ENCODE data around the gene POLR3A. TPM values are rescaled to one million over a fixed set of nuclear protein-coding genes. Genes with fewer than 3 reads are reported as not detected.

POLR3A gene
- total RNA-seq, 1 experiment from 2014 or later, result 12.3 TPM

DNA sequence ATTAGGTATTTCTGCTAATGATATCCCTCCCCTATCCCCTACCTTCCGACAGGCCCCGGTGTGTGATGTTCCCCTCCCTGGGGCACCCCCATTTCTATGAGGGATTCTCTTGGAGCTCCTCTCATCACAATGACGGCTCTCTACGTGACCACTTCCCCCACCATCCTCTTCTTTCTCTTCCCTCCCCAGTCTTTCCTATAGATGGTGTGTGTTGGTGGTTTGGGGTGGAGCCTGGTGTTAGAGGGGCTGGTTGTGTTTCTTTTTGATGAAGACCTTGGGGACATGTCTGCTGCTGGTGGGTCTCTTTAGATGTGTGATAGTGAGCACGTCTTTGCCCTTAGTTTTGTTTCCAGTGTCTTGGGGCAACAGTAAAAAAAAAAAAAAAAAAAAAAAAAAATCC, 33.0 kb upstream of the POLR3A start:
- Histone ChIP-seq H3K4me3 (ENCODE audit: insufficient read depth, low read depth, low read length) (no peak overlapping the region), H3K36me3 (replicated peaks; ENCODE audit: control insufficient read depth, insufficient read depth, low read length) (no peaks in the 10 kb centered on the region), H3K27me3 (ENCODE audit: control insufficient read depth, insufficient read depth, low read length) (no peaks in the 10 kb centered on the region)
- no peak for DNase-seq

DNA sequence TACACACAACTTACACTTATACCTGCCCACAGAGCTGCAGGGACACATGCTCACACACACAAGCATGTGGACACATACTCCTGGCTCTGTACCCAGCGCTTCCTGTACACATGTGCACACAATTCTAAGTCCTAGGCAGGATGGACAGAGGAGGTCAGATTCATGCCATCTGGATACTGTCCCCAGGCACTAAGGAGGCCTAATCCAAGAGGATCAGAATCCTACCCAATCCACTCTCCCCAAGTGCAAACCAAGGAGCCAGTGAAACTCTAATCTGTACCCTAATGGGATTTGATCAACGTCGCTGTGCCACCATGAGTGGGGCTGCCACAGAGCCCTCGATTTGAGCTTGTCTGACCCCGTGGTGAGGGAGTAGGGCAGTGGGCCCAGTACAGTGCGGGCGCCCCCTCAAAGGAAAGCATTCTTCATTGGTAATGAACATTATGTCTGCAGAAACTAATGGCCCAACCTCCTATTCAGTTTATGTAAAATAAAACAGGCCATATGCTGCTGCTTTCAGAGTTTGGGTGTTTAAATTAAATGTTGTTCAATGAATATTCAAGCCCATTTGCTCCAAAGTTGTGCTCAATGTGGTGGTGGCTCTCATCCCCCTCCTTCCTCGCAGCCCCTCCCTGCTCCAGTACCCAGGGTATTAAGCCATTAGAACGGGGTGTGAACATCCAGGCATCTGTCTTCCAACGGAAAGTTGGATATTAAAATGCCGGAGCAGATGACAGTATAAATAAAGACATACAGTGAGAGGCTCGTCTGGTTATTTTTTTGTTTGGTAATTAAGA, 30.8 kb upstream of the POLR3A start:
- DNase-seq, result no peak
- no peak overlapping the region for H3K4me3 ChIP-seq (ENCODE audit: insufficient read depth, low read depth, low read length)
- H3K27me3 ChIP-seq (ENCODE audit: control insufficient read depth, insufficient read depth, low read length), result no peaks in the 10 kb centered on the region
- no peaks in the 10 kb centered on the region for H3K36me3 ChIP-seq (replicated peaks; ENCODE audit: control insufficient read depth, insufficient read depth, low read length)

DNA sequence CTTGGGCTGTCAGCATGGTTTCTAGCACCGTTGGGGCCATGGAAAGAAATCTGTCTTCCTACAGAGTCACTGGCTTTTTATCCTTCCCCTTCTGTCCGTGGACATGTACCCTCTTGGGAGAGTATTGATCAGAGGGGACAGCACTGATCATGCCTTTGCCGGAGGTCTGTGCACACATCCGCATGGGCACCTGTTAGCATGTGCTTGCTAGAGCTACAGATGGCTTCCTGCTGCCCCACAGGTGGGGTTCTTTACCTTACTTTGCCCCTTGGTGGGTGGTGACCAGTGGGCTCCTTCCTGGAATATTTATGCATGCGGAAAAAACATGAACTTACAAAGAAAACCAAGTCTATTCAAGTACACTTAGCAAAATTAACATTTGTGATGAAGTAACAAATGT, 29.2 kb upstream of the POLR3A start:
- DNase-seq, result no peak
- no peaks in the 10 kb centered on the region; the same call in 1 of the 2 replicates for H3K36me3 ChIP-seq (replicated peaks; ENCODE audit: control insufficient read depth, insufficient read depth, low read length)
- no peak overlapping the region for H3K4me3 ChIP-seq (ENCODE audit: insufficient read depth, low read depth, low read length)
- H3K27me3 ChIP-seq (ENCODE audit: control insufficient read depth, insufficient read depth, low read length), result no peaks in the 10 kb centered on the region

- Histone ChIP-seq H3K27me3 (ENCODE audit: control insufficient read depth, insufficient read depth, low read length) (no peaks in the 10 kb centered on the region), H3K36me3 (replicated peaks; ENCODE audit: control insufficient read depth, insufficient read depth, low read length) (no peaks in the 10 kb centered on the region; the same call in 1 of the 2 replicates), H3K4me3 (ENCODE audit: insufficient read depth, low read depth, low read length) (no peak overlapping the region)
- DNase-seq, result no peak
These were observed 24.0 kb upstream of the POLR3A start for GRCh38 chr10:78053211-78053868.

DNA sequence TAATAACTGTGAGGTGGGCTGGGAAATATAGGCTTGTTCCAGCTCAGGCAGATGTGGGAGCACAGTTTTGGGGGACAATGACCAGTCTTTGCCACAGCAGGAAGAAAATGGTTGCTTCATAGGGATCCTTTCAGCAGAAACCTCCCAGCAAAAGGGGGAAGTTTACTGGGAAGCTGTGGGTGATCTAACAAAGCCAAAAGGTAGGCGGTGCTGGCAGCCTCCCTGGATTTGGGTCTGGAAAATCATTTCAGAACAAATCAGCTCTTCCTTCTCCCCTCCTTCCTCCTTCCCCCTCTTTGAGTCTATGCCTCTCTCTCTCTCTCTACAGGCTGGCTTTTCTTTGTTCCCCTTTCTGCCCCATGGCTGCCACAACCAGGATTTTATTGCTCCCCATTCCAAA, 20.5 kb upstream of the POLR3A start:
- no peaks in the 10 kb centered on the region for H3K27me3 ChIP-seq (ENCODE audit: control insufficient read depth, insufficient read depth, low read length)
- DNase-seq, result no peak
- H3K4me3 ChIP-seq (ENCODE audit: insufficient read depth, low read depth, low read length), result no peak overlapping the region

GRCh38 chr10:78047314-78047891, 18.1 kb upstream of the POLR3A start:
- Histone ChIP-seq H3K36me3 (replicated peaks; ENCODE audit: control insufficient read depth, insufficient read depth, low read length) (peaks cover 7% of the 10 kb centered on the region), H3K4me3 (ENCODE audit: insufficient read depth, low read depth, low read length) (no peak overlapping the region), H3K27me3 (ENCODE audit: control insufficient read depth, insufficient read depth, low read length) (no peaks in the 10 kb centered on the region)
- peak; percentile 73 for DNase-seq

More for the DNA sequence above, 20.5 kb upstream of the POLR3A start:
- H3K36me3 ChIP-seq (replicated peaks; ENCODE audit: control insufficient read depth, insufficient read depth, low read length), result no peaks in the 10 kb centered on the region; the same call in 1 of the 2 replicates

- no peak for DNase-seq
- Histone ChIP-seq H3K4me3 (ENCODE audit: insufficient read depth, low read depth, low read length) (no peak overlapping the region), H3K36me3 (replicated peaks; ENCODE audit: control insufficient read depth, insufficient read depth, low read length) (peaks cover 9% of the 10 kb centered on the region), H3K27me3 (ENCODE audit: control insufficient read depth, insufficient read depth, low read length) (no peaks in the 10 kb centered on the region)
These were observed 17.5 kb upstream of the POLR3A start for GRCh38 chr10:78046711-78047269.

- no peak overlapping the region for H3K4me3 ChIP-seq (ENCODE audit: insufficient read depth, low read depth, low read length)
- H3K27me3 ChIP-seq (ENCODE audit: control insufficient read depth, insufficient read depth, low read length), result no peaks in the 10 kb centered on the region
- H3K36me3 ChIP-seq (replicated peaks; ENCODE audit: control insufficient read depth, insufficient read depth, low read length), result peaks cover 19% of the 10 kb centered on the region
- DNase-seq, result no peak
These were observed 16.5 kb upstream of the POLR3A start for GRCh38 chr10:78045856-78046255.

- Histone ChIP-seq H3K36me3 (replicated peaks; ENCODE audit: control insufficient read depth, insufficient read depth, low read length) (peaks cover 25% of the 10 kb centered on the region), H3K4me3 (ENCODE audit: insufficient read depth, low read depth, low read length) (no peak overlapping the region), H3K27me3 (ENCODE audit: control insufficient read depth, insufficient read depth, low read length) (no peaks in the 10 kb centered on the region)
- DNase-seq, result no peak
These were observed 15.9 kb upstream of the POLR3A start for GRCh38 chr10:78045237-78045636.

- no peaks in the 10 kb centered on the region for H3K27me3 ChIP-seq (ENCODE audit: control insufficient read depth, insufficient read depth, low read length)
- H3K36me3 ChIP-seq (replicated peaks; ENCODE audit: control insufficient read depth, insufficient read depth, low read length), result peaks cover 29% of the 10 kb centered on the region
- H3K4me3 ChIP-seq (ENCODE audit: insufficient read depth, low read depth, low read length), result no peak overlapping the region
- DNase-seq, result no peak
These were observed 15.4 kb upstream of the POLR3A start for GRCh38 chr10:78044699-78045098.

DNA sequence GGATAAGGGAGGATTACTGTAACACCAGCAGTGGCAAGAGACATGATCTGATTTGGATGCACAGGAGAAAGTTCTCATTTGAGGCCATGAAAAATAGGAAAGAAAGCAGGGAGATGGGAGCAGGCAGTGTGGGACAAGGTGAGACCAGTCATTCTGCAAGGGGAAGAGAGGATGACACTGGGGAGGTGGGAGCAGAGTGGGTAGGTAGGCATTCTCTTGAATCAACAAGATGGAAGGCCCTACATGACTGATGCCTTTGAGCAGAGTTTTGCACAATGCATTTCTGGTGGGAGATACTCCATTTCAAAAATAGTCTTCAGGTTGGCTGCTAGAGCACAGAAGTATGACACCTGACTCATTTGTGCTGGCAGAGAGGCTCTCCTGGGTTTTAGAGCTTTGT, 14.9 kb upstream of the POLR3A start:
- no peak for DNase-seq
- Histone ChIP-seq H3K36me3 (replicated peaks; ENCODE audit: control insufficient read depth, insufficient read depth, low read length) (peaks cover 31% of the 10 kb centered on the region), H3K27me3 (ENCODE audit: control insufficient read depth, insufficient read depth, low read length) (no peaks in the 10 kb centered on the region), H3K4me3 (ENCODE audit: insufficient read depth, low read depth, low read length) (no peak overlapping the region)

- no peak for DNase-seq
- Histone ChIP-seq H3K27me3 (ENCODE audit: control insufficient read depth, insufficient read depth, low read length) (no peaks in the 10 kb centered on the region), H3K4me3 (ENCODE audit: insufficient read depth, low read depth, low read length) (no peak overlapping the region), H3K36me3 (replicated peaks; ENCODE audit: control insufficient read depth, insufficient read depth, low read length) (peaks cover 44% of the 10 kb centered on the region)
These were observed 13.4 kb upstream of the POLR3A start for GRCh38 chr10:78042752-78043104.

DNA sequence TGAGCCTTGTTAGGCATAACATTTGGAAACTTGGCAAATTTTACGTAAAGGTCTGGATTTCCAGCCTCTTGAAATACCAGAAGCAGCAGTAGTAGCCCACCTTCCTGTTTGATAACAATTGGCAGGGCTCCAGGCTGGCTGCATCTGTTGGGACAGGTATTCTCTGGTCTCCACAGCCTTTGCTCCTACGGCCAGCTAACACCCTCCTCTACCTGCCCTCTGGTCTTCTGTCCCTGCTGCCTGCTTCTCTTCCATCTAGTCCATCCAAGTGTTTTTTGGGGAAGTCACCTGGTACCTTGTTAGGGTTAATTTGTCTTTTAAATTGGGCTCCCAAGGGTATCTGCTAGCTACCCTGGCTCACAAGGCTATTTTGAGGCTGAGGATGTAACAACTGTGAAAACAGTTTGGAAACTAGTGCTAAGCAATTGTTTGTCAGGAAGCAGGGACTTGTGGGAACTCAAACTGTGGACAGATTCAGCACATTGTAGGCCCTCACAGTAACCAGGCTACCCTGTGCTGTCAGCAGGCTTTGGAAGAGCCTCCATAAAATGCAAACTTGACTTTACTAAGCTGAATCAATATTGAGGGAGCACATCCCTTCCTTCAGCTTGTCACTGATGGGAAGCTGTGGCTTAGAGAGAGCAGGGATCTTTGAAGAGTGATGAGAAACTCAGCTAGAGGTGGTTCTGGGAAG, 12.9 kb upstream of the POLR3A start:
- Histone ChIP-seq H3K4me3 (ENCODE audit: insufficient read depth, low read depth, low read length) (no peak overlapping the region), H3K27me3 (ENCODE audit: control insufficient read depth, insufficient read depth, low read length) (no peaks in the 10 kb centered on the region), H3K36me3 (replicated peaks; ENCODE audit: control insufficient read depth, insufficient read depth, low read length) (peaks cover 48% of the 10 kb centered on the region)
- DNase-seq, result no peak

All from H7 (cell line).